Activated CD4-positive, alpha-beta memory T cell treated with anti-CD3 and anti-CD28 coated beads, Interleukin-2, amount 10 ng/mL, durations not matched to agents 7 days and 5 days (primary cell): ENCODE data around the gene PDGFD. TPM values are rescaled to one million over a fixed set of nuclear protein-coding genes. Genes with fewer than 3 reads are reported as not detected.

Source experiments
- CTCF ChIA-PET: fragments of 350-600 bp; sonication (Branson Sonifier 250); formaldehyde crosslinking; loops from one replicate; lab custom pipeline; 2021; ENCODE audit warnings: antibody characterized with exemption, inconsistent platforms; lab: Charles Lee
- POLR2A ChIA-PET: fragments of 350-600 bp; sonication (Branson Sonifier 250); formaldehyde crosslinking; loops from one replicate; lab custom pipeline; 2021; ENCODE audit warnings: antibody characterized with exemption; lab: Charles Lee
- DNase-seq: peaks from one replicate; pipeline ENCODE4 v3.0.0-alpha.2; 2020
- H3K27ac Mint-ChIP-seq: one replicate; pipeline ENCODE4 v1.8.0; 2021; ENCODE audit warnings: mild to moderate bottlenecking, mixed read lengths
- H3K27me3 Mint-ChIP-seq: one replicate; pipeline ENCODE4 v1.8.0; 2021; ENCODE audit warnings: mixed read lengths
- H3K36me3 Mint-ChIP-seq: one replicate; pipeline ENCODE4 v1.8.0; 2021; ENCODE audit warnings: low read depth, mixed read lengths
- H3K4me1 Mint-ChIP-seq: one replicate; pipeline ENCODE4 v1.8.0; 2021; ENCODE audit warnings: mixed read lengths
- H3K4me3 Mint-ChIP-seq: one replicate; pipeline ENCODE4 v1.8.0; 2021; ENCODE audit warnings: mild to moderate bottlenecking, mixed read lengths
- H3K9me3 Mint-ChIP-seq: one replicate; pipeline ENCODE4 v1.8.0; 2021; ENCODE audit warnings: mixed read lengths
- total RNA-seq, 2 experiments: library from RNA; stranded (reverse); gene quantifications; one replicate each; pipeline ENCODE4 v1.2.3, GENCODE V29; 2021

The PDGFD gene
- total RNA-seq, 2 experiments from 2014 or later, result not detected

DNA sequence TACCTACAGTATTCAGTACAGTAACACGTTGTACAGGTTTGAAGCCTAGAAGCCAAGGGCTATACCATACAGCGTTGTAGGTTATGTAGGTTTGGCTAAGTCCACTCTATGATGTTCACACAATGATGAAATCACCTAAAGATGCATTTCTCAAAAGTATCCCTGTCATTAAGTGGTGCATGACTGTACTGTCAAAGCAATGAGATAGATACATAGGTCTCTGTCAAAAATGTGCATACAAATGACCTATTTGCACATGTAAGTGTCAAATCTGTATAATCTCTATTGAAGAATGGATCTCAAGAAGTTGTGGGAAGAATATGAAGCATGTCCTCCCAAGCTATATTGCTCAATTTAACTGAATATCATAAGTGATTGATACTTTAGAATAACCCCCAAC lies 139.4 kb downstream of the PDGFD start:
- no peak overlapping the region for H3K27ac Mint-ChIP-seq
- H3K4me1 Mint-ChIP-seq, result no peaks in the 10 kb centered on the region
- CTCF ChIA-PET, result no interaction called here
- no peaks in the 10 kb centered on the region for H3K9me3 Mint-ChIP-seq
- POLR2A ChIA-PET, result no interaction called here
- no peak for DNase-seq
- H3K4me3 Mint-ChIP-seq, result no peak overlapping the region
- H3K36me3 Mint-ChIP-seq, result no peaks in the 10 kb centered on the region
- no peaks in the 10 kb centered on the region for H3K27me3 Mint-ChIP-seq

GRCh38 chr11:104015649-104016415 lies 148.1 kb downstream of the PDGFD start:
- CTCF ChIA-PET, result no interaction called here
- no peak for DNase-seq
- Mint-ChIP-seq H3K9me3 (no peaks in the 10 kb centered on the region), H3K4me3 (no peak overlapping the region), H3K36me3 (no peaks in the 10 kb centered on the region), H3K27me3 (no peaks in the 10 kb centered on the region), H3K27ac (no peak overlapping the region), H3K4me1 (no peaks in the 10 kb centered on the region)
- POLR2A ChIA-PET, result no interaction called here

- Mint-ChIP-seq H3K9me3 (no peaks in the 10 kb centered on the region), H3K27me3 (no peaks in the 10 kb centered on the region), H3K4me1 (no peaks in the 10 kb centered on the region), H3K4me3 (no peak overlapping the region), H3K36me3 (no peaks in the 10 kb centered on the region), H3K27ac (no peak overlapping the region)
- POLR2A ChIA-PET, result no interaction called here
- DNase-seq, result no peak
- CTCF ChIA-PET, result no interaction called here
Measured at GRCh38 chr11:104011044-104011443, 152.9 kb downstream of the PDGFD start.

GRCh38 chr11:104009744-104010143 lies 154.2 kb downstream of the PDGFD start:
- H3K4me3 Mint-ChIP-seq, result no peak overlapping the region
- no peaks in the 10 kb centered on the region for H3K4me1 Mint-ChIP-seq
- DNase-seq, result no peak
- no peaks in the 10 kb centered on the region for H3K9me3 Mint-ChIP-seq
- ChIA-PET POLR2A (no interaction called here), CTCF (no interaction called here)
- no peak overlapping the region for H3K27ac Mint-ChIP-seq
- no peaks in the 10 kb centered on the region for H3K36me3 Mint-ChIP-seq
- no peaks in the 10 kb centered on the region for H3K27me3 Mint-ChIP-seq

- H3K27ac Mint-ChIP-seq, result no peak overlapping the region
- H3K36me3 Mint-ChIP-seq, result no peaks in the 10 kb centered on the region
- ChIA-PET CTCF (no interaction called here), POLR2A (no interaction called here)
- no peaks in the 10 kb centered on the region for H3K27me3 Mint-ChIP-seq
- no peaks in the 10 kb centered on the region for H3K4me1 Mint-ChIP-seq
- no peak overlapping the region for H3K4me3 Mint-ChIP-seq
- H3K9me3 Mint-ChIP-seq, result no peaks in the 10 kb centered on the region
- no peak for DNase-seq
Measured at GRCh38 chr11:104005234-104005855, 158.6 kb downstream of the PDGFD start.

- Mint-ChIP-seq H3K27ac (no peak overlapping the region), H3K4me1 (no peaks in the 10 kb centered on the region), H3K36me3 (no peaks in the 10 kb centered on the region), H3K27me3 (no peaks in the 10 kb centered on the region), H3K4me3 (no peak overlapping the region), H3K9me3 (no peaks in the 10 kb centered on the region)
- DNase-seq, result no peak
- ChIA-PET POLR2A (no interaction called here), CTCF (no interaction called here)
Measured at GRCh38 chr11:104003491-104003890, 160.5 kb downstream of the PDGFD start.

GRCh38 chr11:104001561-104002056 lies 162.3 kb downstream of the PDGFD start:
- Mint-ChIP-seq H3K9me3 (no peaks in the 10 kb centered on the region), H3K27ac (no peak overlapping the region), H3K27me3 (no peaks in the 10 kb centered on the region), H3K4me3 (no peak overlapping the region), H3K4me1 (no peaks in the 10 kb centered on the region), H3K36me3 (no peaks in the 10 kb centered on the region)
- ChIA-PET CTCF (no interaction called here), POLR2A (no interaction called here)
- DNase-seq, result no peak

- no peaks in the 10 kb centered on the region for H3K36me3 Mint-ChIP-seq
- no peak for DNase-seq
- POLR2A ChIA-PET, result no interaction called here
- no peaks in the 10 kb centered on the region for H3K4me1 Mint-ChIP-seq
- no peak overlapping the region for H3K4me3 Mint-ChIP-seq
- H3K27ac Mint-ChIP-seq, result no peak overlapping the region
- H3K9me3 Mint-ChIP-seq, result no peaks in the 10 kb centered on the region
- CTCF ChIA-PET, result no interaction called here
- H3K27me3 Mint-ChIP-seq, result no peaks in the 10 kb centered on the region
Measured at GRCh38 chr11:104000798-104001197, 163.1 kb downstream of the PDGFD start.

GRCh38 chr11:103998826-103999508 lies 165.0 kb downstream of the PDGFD start:
- H3K4me1 Mint-ChIP-seq, result no peaks in the 10 kb centered on the region
- POLR2A ChIA-PET, result no interaction called here
- no peaks in the 10 kb centered on the region for H3K36me3 Mint-ChIP-seq
- H3K4me3 Mint-ChIP-seq, result no peak overlapping the region
- no peak for DNase-seq
- H3K27ac Mint-ChIP-seq, result no peak overlapping the region
- H3K9me3 Mint-ChIP-seq, result no peaks in the 10 kb centered on the region
- CTCF ChIA-PET, result no interaction called here
- no peaks in the 10 kb centered on the region for H3K27me3 Mint-ChIP-seq

DNA sequence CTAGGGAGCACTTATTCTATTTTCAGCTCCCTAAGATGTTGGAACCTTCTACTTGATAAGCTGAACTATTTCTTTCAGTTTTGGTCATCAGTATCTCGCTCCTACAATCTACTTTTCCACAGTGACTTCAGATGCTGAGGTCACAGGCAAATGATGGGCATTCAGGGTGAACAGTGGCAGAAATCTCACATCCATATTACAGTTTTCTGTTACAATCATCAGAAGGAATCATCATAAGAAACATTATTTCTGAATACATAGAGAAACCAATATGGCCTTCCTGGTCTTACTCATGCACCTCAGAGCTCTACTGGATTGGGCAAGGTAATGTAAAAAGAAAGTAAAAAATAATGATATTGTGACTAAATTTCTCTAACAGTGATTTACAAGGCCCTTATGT lies 166.9 kb downstream of the PDGFD start:
- Mint-ChIP-seq H3K4me3 (no peak overlapping the region), H3K27ac (no peak overlapping the region), H3K9me3 (no peaks in the 10 kb centered on the region), H3K27me3 (no peaks in the 10 kb centered on the region), H3K36me3 (no peaks in the 10 kb centered on the region), H3K4me1 (no peaks in the 10 kb centered on the region)
- ChIA-PET CTCF (no interaction called here), POLR2A (no interaction called here)
- DNase-seq, result no peak

GRCh38 chr11:103995896-103996295 lies 168.1 kb downstream of the PDGFD start:
- CTCF ChIA-PET, result no interaction called here
- H3K27me3 Mint-ChIP-seq, result no peaks in the 10 kb centered on the region
- POLR2A ChIA-PET, result no interaction called here
- no peak overlapping the region for H3K4me3 Mint-ChIP-seq
- H3K27ac Mint-ChIP-seq, result no peak overlapping the region
- no peaks in the 10 kb centered on the region for H3K36me3 Mint-ChIP-seq
- DNase-seq, result no peak
- H3K4me1 Mint-ChIP-seq, result no peaks in the 10 kb centered on the region
- H3K9me3 Mint-ChIP-seq, result no peaks in the 10 kb centered on the region

DNA sequence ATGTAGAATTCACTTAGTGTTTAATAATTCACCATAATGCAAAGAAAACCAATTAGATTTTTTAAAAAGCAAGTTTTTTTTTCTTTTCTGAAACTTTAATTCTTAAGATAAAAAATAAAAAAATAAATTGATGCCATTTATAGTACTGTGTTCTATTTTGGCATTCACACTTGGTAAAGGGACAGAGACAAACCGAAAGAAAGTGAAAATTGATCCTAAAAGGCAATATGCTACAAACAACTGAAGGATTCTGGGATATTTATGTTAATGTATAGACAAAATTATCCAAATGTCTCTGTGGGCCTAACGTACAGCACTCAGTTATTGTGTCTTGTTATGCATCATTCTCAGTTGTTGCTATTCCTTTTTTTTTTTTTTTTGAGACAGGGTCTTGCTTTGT lies 169.4 kb downstream of the PDGFD start:
- DNase-seq, result no peak
- Mint-ChIP-seq H3K27me3 (no peaks in the 10 kb centered on the region), H3K27ac (no peak overlapping the region), H3K4me3 (no peak overlapping the region), H3K4me1 (no peaks in the 10 kb centered on the region), H3K36me3 (no peaks in the 10 kb centered on the region), H3K9me3 (no peaks in the 10 kb centered on the region)
- POLR2A ChIA-PET, result no interaction called here
- CTCF ChIA-PET, result no interaction called here

DNA sequence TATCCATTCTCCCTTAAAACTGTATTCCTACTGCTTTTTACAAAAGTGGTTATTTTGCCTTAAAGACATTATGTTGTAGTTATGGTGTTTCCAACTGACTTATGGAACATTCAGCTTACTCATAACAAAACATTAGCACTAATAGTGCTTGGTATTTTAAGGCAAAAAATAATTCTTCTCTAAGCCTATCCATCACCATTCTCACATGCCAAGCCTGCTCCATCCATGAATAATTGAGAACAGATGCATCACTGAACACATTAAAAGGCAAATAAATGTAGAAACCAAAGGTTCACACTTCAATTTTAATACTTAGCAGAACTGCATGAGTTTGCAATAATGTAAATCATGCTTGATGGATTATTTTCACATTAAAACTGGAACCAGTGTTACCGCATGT lies 169.9 kb downstream of the PDGFD start:
- H3K9me3 Mint-ChIP-seq, result no peaks in the 10 kb centered on the region
- no peak overlapping the region for H3K27ac Mint-ChIP-seq
- no peaks in the 10 kb centered on the region for H3K27me3 Mint-ChIP-seq
- POLR2A ChIA-PET, result no interaction called here
- CTCF ChIA-PET, result no interaction called here
- no peaks in the 10 kb centered on the region for H3K36me3 Mint-ChIP-seq
- DNase-seq, result no peak
- no peak overlapping the region for H3K4me3 Mint-ChIP-seq
- H3K4me1 Mint-ChIP-seq, result no peaks in the 10 kb centered on the region
